CD4-positive, alpha-beta T cell treated with Interleukin-4 for 1 hour (primary cell): ENCODE data around the gene CPZ.

Experiments used
- DNase-seq, 2 donors: peaks; one replicate each; pipeline ENCODE4 v3.0.0-alpha.2; 2020 to 2022

The CPZ gene

GRCh38 chr4:8596891-8597290, 4.3 kb downstream of the CPZ start:
- DNase-seq: no peak

- DNase-seq: no peak
Observed at GRCh38 chr4:8597319-8597718, 4.8 kb downstream of the CPZ start.

DNA sequence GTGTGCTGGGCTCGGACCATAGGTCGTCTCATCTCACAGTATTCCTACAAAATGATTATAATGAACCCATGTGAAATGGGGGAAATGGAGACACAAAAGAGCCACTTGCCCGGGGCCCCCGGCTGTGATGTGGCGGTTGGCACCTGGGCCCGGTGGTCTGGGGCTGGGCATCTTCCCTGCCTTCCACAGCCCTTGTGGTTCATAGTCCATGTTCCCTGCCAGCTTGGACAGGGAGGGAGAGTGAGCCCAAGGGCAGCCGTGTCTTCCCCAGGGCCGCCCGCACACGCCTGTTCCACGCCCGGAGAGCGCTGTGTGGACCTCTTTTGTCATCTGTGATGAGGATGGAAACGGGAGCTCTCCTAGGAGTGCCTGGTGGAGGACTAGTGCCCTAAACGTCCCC, 5.2 kb downstream of the CPZ start:
- DNase-seq: no peak

DNA sequence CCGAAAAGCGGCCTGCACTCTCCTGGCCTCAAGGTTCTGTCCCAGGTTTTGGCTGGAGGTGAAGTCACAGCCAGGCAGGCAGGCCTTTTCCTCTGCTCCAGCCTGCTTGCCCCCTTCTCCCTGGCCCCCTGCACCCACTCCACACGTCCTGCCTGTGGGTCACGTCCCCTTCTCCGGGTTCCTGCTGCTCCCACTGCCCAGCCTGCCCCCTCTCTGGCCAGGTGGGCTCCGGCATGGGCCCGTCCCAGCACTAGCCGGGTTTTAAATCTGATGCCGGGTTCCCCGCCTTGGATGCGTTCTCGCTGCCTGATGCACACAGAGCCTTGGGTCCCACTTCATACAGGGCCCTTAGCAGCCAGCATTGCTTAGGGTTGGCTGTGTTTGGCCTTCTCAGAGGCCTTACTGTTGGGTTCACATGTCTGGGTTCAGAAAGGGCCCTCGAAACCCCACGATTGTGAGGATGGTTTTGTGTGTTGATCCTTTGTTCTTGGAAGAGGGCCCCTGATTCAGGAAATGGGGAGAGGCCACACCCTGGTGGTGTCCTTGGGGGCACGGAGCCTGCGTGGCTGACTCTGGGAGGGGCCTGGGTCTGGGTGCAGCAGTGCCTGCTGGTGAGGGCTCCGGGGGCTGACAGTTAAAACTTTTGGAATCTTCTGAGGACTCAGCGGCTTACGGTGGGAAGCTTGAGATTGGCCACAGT, 6.0 kb downstream of the CPZ start:
- no peak for DNase-seq

GRCh38 chr4:8599091-8599460, 6.5 kb downstream of the CPZ start:
- DNase-seq: no peak

DNA sequence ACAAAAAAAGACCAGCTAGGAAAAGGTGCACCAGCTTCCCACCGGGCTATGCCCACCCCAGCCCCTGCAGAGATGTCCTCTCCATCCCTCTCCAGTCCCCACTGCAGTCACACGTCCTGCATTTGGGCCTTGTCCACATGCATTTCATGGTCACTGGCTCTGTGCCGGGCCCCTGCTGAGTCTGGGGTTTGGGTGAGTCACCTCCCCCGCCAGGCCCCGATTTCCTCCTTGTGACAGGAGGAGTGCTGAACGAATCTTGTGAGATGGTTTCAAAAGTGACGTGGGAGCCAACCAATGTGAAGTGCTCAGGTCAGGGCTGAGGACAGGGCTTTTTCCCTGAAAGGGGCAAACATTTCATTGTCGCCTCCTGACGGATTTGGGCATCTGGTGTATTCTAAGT, 7.1 kb downstream of the CPZ start:
- no peak for DNase-seq

DNA sequence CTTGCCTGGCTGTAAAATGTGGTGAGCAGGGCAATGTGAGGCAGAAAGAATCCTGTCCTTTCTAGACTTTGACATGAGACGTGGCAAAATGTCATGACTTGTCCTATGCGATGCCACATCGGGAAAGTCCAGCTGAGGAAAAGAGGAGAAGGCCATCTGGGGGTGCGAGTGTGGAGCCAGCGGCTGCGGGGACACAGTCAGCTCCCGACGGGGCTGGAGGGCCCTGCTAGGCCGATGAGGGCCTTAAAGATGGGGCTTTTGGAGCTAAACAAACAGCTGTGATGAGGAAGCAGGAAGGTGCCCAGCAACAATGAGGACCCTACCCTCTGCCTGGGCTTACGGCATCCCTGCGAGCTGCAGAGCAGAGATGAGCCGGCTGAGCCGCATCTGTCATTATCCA, 7.7 kb downstream of the CPZ start:
- no peak for DNase-seq

DNA sequence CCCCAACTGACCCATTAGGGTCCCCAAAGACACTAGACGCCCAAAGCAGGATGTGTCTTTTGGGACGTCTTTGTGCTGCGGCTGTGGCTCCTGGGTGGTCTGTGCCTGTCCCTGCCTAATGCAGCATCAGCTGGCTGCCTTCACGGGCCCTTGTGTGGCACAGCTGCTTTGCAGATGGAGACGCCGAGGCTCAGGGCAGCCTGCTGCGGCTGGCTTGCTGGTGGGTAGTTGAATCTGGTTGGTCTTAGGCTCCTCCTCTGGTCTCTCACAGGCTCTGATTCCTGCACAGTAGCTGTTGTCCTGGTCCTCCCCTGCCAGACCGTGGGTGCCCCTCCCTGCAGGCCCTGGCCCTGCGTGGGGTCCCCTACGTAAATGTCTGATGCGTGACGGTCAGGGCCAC, 8.1 kb downstream of the CPZ start:
- DNase-seq: no peak

DNA sequence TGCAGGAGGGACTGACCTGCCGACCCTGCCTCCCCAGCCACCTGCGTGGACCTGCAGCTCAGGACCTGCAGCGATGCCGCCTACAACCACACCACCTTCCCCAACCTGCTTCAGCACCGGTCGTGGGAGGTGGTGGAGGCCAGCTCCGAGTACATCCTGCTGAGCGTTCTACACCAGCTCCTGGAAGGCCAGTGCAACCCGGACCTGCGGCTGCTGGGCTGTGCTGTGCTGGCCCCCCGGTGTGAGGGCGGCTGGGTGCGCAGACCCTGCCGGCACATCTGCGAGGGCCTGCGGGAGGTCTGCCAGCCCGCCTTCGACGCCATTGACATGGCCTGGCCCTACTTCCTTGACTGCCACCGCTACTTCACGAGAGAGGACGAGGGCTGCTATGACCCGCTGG, 8.5 kb downstream of the CPZ start:
- no peak for DNase-seq

GRCh38 chr4:8601556-8601955, 9.0 kb downstream of the CPZ start:
- no peak for DNase-seq

DNA sequence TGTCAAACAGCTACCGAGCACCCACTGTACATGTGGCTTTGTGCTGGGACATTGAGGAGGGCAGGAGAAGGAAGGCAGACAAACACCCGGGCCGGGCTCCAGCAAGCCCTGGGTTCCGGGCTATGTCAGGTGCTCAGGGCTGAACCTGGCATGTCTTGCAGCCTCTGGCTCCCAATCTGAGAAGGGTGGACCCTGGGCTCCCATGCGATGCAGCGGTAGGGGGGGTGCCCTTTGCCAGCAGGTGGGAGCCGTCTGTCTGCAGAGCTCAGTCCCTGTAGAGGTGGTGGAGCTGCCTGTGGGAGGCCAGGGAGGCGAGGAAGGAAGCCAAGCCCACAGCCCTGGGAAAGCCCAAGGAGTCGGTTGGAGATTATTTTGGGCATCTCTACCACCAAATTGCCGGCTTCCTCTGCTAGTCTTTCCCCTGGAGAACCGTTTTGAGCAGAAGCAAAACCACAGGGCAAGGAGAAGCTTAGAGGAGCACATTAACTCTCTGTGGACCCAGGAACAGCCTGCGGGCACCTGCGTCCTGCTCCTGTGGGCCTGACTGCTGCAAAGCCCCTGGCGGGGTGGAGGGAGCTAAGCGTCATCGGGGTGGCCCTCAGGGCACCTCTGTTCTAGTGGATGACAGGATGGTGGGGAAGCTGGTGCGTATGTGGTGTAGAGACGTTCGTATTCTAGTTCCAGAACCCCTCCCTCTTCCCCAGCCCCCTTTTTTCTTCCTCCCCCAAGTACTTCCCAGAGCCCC, 10.3 kb downstream of the CPZ start:
- DNase-seq: no peak

GRCh38 chr4:8603931-8604330, 11.4 kb downstream of the CPZ start:
- no peak for DNase-seq

GRCh38 chr4:8605289-8605688, 12.7 kb downstream of the CPZ start:
- DNase-seq: no peak

GRCh38 chr4:8606476-8606875, 13.9 kb downstream of the CPZ start:
- no peak for DNase-seq

- DNase-seq: no peak
Observed at GRCh38 chr4:8606966-8607365, 14.4 kb downstream of the CPZ start.

DNA sequence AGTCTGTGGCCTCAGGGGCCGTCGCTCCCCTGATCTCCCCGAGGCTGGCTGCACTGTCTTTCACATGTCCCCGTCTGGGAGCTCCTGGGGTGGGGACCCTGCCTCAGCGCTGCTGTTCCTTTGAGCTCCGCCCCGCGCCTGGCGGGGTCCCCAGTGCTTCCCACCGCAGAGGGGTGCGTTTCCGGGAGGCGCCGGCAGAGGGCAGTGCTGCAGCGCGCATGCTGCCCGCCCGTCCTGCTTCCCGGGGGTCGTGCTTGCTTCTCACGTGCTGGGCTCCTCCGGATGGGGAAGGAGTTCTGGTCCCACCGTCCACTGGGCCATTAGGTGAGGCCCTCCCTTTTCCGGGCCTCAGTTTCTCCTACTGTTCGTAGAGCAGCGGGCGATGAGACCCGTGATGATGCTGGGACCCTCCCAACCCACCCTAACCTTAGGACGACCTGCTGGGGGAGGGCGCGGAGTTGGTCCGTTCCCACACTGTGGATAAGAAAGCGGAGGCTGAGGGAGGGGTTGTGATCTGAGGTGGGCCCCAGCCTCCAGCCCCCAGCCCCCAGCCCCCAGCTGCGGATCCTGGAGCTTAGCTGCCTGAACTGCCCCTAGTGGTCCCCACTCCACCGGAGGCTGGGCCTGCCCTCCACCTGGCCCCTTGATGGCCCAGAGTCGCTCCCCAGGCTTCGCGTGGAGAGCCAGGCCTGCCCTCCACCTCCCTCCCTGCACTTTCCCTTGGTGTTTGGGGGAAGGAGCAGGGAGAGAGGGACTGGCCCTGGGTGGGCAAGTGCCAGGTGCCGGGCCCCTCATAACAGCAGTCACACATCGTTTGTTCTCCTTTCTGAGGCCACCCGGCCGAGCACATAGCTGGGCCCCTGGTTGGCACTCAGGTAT, 15.3 kb downstream of the CPZ start:
- DNase-seq: peak in 1 of 2 donors; percentile 7

DNA sequence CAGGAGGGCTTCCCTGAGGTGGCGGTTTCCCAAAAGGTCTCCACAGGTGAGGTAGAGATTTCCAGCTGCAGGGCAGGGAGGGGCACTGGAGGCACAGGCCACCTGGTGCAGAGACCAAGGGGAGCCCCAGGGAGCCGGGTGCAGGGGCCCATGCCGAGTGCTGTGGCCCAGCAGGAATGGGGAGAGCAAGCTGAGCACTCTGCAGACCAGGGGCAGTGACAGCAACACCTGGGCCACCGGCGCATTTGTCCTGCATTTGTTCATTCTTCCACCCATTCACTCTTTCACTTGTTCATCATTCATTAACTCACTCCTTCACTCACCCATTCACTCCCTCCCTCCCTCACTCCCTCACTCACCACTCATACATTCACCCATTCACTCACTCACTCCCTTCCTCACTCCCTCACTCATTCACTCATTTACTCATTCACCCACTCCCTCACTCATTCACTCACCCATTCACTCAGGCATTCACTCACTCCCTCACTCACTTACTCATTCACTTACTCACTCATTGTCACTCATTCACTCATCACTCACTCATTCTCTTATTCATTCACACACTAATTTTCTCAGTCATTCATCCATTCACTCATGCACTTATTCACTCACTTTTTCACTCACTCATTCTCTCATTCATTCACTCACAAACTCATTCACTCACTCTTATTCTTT, 16.3 kb downstream of the CPZ start:
- no peak for DNase-seq

GRCh38 chr4:8609406-8609805, 16.8 kb downstream of the CPZ start:
- DNase-seq: no peak

DNA sequence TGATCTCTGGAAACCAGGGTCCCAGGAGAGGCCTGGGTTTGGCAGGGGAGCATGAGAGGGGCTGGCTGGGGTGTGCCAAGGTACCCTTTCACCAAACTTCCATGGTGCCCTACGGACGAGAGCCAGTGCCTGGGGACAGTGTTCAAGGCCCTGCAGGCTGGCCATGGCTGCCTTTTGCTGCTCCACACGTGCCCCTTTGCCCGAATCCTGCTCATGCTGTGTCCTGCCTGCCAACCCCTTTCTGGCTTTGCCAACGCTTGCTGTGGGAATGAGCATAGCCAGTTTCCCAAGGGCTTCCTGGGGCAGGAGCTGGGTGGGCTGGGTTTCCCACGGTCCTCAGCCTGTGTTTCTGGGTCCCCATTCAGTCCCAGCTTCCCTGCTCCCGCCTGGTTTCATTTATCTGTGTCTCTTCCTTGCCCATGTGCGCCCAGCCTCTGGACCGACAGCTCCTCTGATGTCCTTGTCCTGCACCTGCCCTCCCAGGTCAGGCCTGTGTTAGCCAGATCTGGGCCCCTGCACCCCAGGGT, 17.3 kb downstream of the CPZ start:
- DNase-seq: no peak

DNA sequence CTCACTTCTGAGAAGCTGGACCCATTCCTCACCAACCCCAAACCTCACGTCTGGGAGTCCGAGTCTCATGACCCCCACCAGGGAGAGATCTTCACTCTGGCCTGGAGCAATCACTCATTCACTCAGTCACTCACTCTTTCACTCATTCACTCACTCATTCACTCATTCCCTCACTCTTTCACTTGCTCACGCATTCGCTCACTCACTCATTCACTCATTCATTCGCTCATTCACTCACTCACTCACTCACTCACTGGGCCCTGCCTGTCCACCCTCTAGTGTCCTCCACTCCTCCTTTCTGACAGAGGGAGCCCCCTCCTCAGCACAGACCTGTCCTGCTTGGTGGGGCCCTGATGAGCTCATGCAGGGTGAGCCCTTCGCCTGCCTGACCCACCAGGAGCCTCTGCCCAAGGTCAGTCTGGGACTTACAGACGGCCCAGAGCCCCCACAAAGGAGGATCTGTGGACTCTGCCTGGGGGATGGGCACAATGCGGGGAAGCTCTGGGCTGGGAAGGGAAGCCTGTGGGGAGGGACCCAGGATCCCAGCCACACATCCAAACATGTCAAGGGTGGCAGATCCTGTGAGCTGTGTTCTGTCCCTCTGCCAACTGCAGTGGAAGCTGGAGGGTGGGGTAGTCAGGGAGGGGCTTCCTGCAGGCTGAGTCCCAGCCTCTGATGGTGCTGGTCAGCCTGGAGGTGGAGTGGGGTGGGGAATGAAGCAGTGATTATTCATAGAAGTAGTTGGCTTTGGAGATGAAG, 18.5 kb downstream of the CPZ start:
- DNase-seq: no peak

GRCh38 chr4:8612646-8613045, 20.1 kb downstream of the CPZ start:
- no peak for DNase-seq
